Right hindlimb (tissue), 1 donor: ENCODE data around the gene C5orf15.
"Not testable (repeated sequence)": the region's sequence is repeated elsewhere in the genome, so short reads cannot be mapped to it uniquely, and the experiment has no call there.

Experiments
- DNase-seq: peaks from one replicate; pipeline ENCODE4 v3.0.0-alpha.2; 2018

Gene C5orf15

DNA sequence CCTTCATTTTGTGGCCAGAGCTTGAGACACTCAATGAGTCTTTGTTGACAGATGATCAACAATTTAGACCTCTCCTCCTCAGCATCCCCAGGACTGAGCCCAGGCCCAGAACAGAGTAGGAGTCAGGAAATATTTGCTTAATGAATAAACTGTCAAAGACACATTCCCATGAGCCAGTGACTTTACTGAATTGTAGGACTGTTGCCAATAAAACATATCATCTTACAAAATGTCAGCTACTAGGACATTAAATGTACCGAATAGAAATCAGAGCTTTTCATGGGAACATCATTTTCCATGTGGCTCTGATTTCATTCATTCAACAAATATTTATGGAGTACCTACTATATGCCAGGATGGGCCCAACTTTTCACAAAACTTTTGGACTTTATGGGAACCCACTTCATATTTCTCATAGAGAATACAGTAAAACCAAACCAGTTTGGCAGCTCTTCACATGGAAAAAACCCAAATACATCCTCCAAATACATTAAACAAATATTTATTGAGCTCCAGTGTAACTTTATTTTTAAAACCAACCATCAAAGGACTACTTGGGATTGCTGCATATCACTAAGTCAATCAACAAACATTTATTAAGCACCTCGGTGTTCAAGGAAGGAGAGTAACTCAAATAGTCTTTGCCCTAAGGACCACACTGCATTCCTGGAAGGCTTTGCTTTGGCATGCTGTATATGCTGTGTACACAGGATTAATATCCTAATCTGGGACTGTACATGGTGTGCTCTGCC is 24.9 kb upstream of the C5orf15 start:
- DNase-seq: no peak

DNA sequence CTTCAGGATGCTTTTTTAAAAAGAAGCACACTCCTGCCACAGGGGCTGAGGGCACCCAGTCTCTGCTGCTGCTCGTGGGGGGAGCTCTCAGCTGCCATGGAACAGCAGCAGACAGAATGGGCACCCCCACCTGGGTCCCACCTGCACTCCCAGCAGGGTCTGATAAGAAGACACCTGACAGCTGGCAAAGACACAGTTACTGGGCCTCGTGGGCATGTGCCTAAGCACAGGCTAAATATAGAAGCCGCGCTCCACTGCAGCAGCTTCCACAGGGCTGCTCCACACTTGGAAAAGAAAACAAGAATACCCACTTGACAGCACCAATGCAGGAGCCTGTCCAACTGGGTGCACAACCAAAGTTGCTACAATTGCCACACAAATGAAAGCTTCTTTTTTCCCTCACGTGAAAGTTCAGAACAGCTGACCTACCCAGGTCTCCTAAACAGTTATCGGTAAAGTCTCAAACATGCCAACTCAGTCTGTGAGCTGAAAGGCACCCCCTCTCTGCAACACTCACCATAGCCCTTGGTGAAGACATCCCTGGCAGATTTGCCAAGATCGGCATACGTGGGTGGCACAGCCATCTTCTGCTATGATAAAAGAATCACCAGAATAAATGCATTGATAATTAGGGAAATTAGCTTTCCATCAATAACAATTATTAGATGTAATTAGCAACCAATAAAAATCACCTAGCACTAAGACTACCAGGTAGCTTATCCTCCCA is 24.2 kb upstream of the C5orf15 start:
- DNase-seq: no peak

DNA sequence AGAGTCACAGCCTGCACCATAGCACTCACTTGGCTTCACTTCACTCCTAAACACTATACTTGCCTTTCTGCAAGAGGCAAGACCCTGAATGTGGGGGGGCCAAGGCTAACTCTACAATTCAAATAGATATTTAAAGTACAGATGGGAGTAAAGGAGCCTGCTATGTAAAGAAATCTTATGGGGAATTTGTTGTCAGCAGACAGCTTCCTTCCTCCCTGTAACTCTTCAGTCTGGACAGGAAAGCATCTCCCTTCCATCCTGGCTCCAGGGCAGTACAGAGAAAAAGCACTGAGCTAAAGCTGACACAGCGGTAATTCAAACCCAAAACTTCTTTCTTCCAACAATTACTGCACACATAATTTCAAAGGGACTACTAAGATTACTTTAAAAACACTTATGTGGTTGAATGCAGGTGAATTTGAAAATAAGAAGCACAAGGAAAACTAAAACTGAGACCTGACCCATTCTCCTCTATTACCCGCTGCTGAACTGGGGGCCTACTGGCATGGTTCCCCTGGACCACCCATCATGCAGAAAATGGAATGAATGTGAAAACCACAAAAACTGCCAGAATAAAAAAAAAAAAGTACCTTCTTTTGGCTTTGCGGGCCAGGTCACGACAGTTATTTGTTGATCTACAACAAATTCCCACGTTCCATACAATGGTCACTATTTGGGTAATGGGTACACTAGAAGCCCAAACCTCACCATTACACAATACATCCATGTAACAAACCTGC is 22.9 kb upstream of the C5orf15 start:
- DNase-seq: no peak

DNA sequence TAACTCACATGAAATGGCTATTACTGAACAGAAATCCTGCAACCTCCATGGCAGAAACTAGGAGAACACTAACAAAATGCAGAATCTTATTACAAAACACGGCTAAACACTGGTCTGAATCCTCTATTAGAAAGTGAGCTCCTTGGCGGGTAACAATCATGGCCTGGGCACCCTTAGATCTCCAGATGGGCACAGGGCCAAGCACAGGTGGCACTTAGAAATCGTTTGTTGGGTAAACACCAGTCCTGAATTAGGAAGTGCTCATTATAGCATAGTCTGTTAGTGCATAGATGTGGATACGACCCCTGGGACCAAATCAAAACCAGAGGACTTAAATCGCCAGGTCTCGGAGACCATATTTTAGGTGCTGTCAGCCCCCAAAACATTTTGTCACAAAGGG is 22.0 kb upstream of the C5orf15 start:
- DNase-seq: no peak

DNA sequence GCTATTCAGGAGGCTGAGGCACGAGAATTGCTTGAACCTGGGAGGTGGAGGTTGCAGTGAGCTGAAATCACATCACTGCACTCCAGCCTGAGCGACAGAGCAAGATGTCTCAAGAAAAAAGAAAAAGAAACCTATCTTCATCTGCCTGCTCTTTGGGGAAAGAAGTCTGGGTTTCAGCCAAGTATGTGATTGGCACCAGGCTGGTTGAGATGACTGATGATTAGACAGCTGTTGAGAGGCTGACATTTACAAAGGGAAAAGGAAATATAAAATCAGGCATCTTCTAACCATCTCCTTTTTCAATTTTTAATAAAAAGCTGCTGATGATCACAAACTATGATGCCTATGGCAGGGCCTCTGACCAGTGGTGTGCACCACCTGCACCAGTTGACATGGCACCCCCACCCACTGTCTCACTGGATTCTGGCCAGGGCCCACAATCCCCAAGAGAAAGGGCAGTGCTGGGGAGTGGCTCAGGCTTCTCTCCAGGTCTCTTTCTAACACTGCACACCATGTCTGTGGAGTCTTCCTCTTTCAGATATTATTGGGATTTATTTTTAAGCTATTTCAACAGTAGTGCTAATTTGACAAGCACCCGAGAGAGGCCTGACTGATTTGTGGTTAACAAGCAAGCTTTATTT is 17.2 kb upstream of the C5orf15 start:
- DNase-seq: no peak

DNA sequence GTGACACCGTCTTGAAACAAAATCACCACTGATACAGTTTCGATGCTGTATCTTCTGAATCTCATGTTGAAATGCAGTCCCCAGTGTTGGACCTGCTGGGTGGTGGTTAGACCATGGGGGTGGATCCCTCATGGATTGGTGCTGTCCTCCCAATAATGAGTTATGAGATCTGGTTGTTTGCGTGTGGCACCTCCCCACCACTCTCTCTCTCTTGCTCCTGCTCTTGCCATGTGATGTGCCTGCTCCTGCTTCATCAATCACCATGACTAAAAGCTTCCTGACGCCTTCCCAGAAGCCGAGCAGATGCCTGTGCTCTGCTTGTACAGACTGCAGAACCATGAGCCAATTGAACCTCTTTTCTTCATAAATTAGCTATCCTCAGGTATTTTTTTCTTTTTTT is 15.2 kb upstream of the C5orf15 start:
- DNase-seq: no peak

DNA sequence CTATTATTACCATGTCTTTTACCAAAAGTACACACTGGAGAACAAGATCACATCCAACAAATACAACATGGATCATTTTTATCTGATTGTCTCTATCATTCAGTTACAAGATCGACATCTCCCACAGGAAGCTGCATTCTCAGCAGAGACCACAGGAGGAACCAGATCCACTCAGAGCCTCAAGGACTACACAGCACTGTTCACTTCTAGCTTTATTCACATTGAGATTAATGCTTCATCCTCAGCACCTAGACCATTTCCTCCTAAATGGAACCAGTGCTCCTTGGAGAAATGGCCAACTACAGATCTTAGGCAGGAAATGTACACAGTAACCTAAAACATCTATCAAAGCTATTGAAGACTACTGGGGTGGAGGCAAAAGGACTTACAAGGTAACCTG is 13.3 kb upstream of the C5orf15 start:
- no peak for DNase-seq

DNA sequence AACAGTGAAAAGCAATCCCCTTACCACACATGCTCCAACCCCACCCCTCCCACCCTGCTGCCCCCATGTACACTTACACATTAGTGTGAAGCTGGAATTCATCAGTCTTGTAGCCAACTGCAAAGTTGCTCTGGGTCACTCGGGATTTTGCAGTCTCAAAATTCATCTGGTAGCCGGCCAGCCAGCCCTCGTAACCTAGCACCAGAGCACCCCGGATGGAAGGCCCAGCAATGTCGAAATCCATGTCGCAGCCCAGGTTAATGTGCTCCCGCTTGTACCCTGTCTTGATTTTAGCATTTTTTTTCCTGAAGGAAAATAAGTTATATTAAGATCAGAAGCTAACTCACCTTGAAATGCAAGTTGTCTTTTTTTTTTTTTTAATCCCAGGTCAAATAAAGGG is 12.2 kb upstream of the C5orf15 start:
- DNase-seq: no peak

DNA sequence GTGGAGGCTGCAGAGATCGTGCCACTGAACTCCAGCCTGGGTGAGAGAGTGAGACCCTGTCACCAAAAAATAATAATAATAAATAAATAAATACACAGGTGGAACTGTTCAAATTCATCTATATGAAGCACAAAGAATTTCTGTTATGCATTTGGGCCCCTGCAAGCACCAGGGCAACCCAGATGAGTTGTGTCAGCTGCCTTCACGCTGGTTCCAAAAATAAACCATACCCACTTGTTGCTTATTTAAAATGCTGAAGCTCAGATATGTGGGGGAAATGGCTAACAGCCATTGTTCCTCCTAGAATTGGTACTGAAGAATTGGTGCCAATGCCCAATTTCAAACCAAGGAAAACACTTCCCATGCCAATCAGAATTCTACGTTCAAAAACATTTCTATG is 10.5 kb upstream of the C5orf15 start:
- no peak for DNase-seq

DNA sequence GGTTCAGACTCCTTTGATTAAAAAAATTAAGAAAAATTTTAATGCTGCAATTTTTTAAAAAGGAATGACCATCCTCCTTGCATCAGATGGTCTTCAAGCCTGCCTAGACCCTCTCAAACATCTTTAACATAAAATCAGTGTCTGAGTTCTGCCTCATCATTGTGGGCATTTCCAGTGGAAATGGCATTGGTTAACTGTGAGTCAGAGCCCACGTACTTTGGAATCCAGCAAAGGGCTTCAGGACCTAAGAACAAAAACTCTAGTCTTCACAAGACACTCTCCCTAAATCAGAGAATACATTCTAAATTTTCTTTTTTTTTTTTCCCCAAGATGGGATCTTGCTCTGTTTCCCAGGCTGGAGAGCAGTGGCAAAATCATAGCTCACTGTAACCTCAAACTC is 9.4 kb upstream of the C5orf15 start:
- DNase-seq: no peak

DNA sequence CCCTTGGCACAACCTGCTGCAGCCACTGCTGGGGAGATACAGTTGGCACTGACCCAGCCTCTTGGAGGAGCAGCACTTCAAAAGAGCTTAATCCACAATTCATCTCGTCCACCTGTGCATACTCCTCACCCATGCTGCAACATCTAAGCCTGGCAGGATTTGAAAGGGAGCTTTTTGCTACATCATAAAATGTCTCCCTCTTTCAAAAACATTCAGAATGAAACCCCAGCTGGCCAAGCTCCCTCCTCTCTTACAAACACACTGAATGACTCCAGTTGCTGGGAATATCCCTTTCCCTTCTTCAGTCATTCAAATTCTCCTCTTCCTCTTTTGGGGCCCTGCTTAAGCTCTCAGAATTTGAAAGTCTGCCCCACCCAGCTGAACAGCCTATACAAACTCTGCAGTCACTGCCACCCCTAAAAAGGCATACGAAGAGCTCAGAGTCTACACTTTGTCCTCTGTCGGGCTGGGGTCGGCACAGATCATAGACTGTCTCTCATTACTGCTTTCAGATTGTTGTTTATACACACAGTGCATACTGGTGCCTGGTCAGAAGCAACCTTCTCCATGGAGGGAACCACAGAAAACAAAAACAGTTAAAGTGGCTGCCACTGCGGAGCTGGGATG is 8.8 kb upstream of the C5orf15 start:
- no peak for DNase-seq

DNA sequence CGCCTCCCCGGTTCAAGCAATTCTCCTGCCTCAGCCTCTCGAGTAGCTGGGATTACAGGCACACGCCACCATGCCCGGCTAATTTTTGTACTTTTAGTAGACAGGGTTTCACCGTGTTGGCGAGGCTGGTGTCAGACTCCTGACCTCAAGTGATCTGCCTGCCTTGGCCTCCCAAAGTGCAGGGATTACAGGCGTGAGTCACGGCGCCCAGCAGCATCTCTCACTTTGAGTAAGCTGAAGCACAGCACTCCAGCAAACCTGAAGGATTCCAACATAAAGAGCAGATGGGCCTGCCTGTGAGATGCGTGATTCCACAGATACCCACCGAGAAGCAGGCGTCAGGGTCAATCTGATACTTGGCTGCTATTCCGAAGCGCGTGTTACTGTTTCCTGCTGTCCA is 7.1 kb upstream of the C5orf15 start:
- not testable (repeated sequence) for DNase-seq

DNA sequence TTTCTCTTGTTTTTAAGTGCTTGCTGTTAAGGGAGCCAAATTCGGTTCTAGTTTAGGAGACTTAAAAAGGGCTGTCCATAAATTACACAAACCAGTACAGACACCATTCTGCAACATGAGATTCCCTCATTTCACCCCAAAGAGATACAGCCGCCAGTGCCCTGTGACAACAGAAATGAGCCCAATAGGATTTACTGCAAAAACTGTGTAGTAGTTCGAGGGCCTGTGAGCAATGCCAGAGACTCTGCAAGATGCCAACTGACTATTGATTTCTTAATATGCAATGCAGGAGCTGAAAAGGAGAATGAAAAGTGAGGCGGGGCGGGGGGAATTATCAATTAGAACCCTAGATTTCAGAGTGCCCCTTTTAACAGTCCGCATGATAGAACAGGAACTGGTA is 5.7 kb upstream of the C5orf15 start:
- no peak for DNase-seq

DNA sequence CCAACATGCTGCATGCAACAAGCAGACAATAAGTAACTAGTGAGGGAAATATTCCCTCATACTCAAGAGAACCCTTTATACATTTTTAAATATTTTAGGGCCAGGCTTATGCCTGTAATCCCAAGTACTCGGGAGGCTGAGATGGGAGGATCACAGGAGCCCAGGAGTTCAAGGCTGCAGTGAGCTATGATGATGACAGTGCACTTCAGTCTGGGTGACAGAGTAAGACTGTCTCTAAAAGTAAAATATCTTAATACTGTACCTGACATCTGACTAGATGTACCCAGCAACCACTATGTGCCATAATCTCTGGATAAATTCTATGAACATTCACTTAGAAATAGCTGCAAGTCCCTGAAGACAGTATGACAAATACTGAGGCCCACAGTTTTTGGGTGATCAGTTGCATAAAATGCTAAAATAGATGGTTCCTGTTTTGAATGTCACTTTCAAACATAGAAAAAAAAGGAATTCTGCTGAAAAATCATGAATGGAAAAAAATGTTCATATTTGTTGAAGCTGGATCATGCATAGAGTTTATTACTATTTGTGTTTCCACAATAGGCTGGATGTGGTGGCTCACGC is 2.0 kb upstream of the C5orf15 start:
- no peak for DNase-seq

DNA sequence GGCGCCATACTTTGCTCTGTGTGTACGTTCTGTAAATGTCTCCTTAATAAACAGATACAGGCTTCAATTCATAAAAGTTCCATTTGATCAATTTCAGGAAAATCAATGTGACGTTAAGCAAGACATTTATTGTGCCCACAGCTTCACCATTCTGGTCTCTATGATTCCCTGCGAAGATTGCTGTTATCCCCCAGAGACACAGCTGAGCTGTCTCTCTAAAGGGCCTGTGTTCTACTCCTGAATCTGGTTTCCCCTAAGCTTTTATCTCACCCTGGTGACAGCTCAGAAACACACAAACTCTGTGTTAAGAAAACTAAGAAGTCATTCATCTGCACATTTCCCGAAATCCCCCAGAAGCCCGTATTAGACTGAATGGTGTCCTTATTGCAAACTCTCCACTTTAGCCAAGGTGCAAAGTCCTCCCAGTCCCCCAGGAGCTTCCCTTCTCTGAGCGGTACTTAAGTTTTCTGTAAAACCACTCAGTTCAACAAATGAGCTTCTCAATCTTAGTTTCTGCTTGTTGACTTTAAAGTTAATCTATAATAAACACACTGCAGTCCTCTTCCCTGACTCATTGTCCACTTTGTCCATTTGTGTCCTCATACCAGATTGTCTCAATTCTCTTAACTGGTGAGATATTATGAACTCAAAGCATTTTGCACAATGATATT is 1.4 kb upstream of the C5orf15 start:
- DNase-seq: no peak

DNA sequence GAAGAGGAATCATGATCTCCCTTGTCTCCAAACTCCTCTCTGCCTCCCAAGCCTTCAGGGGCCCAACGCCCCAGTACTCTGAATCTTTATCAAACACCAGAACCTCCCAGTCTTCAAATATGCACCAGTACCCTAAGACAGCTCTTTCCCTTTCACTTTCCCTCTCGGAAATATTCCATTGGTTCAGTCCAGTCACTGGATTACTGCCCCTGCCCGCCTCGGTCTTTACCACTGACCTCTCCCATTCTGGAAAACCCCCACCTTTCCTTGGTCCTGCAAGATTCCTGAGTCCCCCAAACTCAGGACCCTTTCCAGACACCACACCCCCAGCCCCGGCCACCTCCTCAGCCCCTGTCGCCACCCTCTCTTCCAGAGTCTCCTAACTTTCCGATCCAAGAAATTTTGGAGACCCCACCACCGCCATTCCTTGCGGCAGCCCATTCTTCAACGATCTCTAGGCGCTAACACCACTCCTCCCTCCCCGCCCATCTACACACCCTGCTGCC is 674 bp downstream of the C5orf15 start:
- no peak for DNase-seq

DNA sequence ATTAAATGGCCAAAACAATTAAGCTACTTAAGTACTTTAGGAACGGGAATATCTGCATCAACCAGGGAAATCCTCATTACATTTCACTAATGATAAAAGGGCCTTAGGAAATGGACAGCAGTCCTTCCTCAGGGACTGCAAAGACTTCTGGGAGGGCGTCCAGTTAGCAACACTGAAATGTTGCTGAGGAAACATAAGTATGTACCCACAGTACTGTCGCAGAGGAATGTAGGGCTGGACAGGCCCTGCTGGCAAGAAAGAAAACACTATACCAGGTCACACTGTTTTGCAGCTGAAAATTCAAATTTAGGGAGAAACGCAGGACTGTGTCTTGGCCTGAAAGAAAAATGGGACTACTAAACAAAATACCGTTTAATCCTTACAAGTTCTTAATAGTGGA is 1.3 kb downstream of the C5orf15 start:
- no peak for DNase-seq

DNA sequence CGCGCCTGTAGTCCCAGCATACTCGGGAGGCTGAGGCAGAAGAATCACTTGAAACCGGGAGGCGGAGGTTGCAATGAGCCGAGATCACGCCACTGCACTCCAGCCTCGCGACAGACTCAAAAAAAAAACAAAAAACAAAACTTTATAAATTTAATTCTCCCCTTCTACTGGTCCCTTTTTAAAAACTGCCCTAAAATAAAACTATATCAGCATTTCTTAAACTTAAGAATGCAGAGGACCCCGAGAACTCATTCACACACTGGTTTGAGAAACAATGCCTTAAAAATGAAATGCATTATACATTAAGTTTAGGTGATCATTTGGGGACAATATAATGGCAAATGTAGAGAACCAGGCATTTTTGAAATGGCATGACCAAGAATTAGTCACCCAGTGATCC is 2.3 kb downstream of the C5orf15 start:
- DNase-seq: no peak

DNA sequence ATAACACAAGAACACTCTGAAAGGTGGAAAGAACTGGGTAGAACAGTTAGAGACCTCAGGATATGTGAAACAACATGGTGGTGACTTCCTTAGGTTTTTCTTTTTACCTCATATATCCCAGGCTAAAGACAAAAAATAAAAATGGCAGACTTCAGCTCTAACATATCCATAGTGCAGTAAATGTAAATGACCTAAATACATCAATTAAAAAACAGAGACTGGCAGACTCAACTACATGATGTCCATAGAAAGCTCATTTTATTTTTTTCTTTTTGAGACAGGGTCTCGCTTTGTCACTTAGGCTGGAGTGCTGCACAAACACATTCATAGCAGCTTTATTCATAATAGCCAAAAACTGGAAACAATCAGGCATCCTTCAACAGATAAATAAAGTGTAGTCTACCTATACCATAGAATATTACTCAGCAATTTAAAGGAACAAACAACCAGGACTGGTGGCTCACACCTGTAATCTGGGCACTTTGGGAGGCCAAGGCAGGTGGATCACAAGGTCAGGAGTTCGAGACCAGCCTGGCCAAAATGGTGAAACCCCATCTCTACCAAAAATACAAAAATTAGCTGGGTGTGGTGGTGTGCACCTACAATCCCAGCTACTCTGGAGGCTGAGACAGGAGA is 4.8 kb downstream of the C5orf15 start:
- no peak for DNase-seq

DNA sequence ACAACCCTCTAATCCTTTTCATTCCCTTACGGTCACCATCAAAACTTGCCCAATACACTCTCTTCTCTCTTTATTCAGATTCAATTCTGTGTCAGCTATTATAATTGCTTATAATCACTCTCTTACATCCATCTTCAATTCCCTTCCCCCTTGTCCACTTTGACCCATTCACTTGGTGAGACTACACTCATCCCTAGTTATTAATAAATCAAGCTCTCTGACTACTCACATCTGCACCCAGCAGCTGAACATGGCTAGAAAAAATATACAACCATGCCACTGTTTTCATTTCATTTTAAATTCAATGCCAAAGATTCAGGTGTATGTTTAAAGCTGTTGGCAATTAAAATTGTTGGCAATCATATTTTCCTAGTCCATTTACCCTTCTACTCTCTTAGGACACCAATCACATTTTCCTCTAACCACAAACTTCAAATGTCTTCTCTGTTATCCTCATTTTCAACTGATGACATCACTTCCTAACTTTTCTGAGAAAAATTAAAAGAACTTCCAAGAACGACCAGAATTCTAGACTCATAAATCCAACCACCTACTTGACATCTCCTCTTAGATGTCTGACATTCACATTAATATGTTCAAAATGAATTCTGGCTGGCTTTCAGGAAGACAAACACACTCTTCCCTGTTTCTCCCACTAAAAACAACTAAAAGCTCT is 5.5 kb downstream of the C5orf15 start:
- no peak for DNase-seq

DNA sequence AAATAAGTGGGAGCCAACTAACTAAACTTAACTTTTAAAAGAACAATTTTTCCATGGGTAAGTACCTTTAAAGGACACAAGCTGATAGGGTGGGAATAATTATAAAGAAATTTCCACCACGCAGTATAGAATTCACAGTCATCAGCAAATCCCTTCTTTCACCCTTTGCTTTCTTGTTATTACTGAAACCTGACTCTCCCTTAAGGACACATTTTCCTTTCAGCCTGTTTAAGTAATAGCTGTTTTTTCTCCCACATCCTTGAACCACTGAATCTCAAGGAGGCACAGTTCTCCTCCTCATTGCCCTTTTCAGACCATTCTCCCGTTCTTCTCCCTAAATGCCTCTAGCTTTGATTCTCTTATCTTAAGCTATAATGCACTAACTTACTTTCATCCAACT is 6.3 kb downstream of the C5orf15 start:
- no peak for DNase-seq
